ENCODE measurements around the gene PLAAT2. TPM values are rescaled to one million over a fixed set of nuclear protein-coding genes. Genes with fewer than 3 reads are reported as not detected.
"Not testable (repeated sequence)": the region's sequence is repeated elsewhere in the genome, so short reads cannot be mapped to it uniquely, and the experiment has no call there.

PLAAT2 gene
- total and polyA plus RNA-seq, 8 donors: 5.0 to 6.0 TPM; not detected in 6

DNA sequence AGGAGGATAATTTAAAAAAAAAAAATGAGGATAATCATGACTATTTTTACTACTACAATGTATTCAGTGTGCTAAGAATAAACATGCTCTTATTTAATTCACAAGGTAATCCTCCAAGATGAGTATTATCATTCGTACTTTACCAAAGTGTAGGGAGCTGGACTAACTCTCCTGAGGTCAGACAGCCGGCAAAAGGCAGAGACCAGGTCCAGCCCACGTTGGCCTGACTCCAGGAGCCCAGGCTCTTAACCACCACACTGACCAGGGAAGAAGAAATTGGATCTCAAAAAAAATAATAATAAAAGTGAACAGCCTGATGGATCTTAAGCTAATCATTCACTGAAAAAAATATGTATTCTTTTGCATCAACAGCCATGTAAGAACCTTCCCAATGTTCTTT lies 25.8 kb upstream of the PLAAT2 start:
- H3K27ac ChIP-seq: no peak overlapping the region
- H3K36me3 ChIP-seq: peaks cover 0 to 69% of the 10 kb centered on the region in 2 donors
- ATAC-seq (no peak), DNase-seq (no peak)
- no peaks in the 10 kb centered on the region for H3K27me3 ChIP-seq
- no peaks in the 10 kb centered on the region for H3K4me1 ChIP-seq
- no peaks in the 10 kb centered on the region for H3K9me3 ChIP-seq
- intact Hi-C loops (cut with DNase I): no loop called here
- no peak for TF ChIP-seq CTCF (IDR thresholded peaks at IDR 0.05)
- H3K4me3 ChIP-seq: no peak overlapping the region

GRCh38 chr11:63586451-63587166 lies 23.4 kb upstream of the PLAAT2 start:
- Histone ChIP-seq H3K27ac (no peak overlapping the region), H3K36me3 (peaks cover 0 to 84% of the 10 kb centered on the region in 2 donors), H3K4me3 (no peak overlapping the region), H3K27me3 (no peaks in the 10 kb centered on the region), H3K4me1 (no peaks in the 10 kb centered on the region), H3K9me3 (peaks cover 0 to 5% of the 10 kb centered on the region in 2 donors)
- intact Hi-C loops (cut with DNase I): no loop called here
- ATAC-seq (no peak), DNase-seq (no peak)
- no peak for TF ChIP-seq CTCF (IDR thresholded peaks at IDR 0.05)

GRCh38 chr11:63583357-63583677 lies 20.1 kb upstream of the PLAAT2 start:
- Histone ChIP-seq H3K27ac (no peak overlapping the region), H3K4me1 (no peaks in the 10 kb centered on the region), H3K36me3 (peaks cover 0 to 80% of the 10 kb centered on the region in 2 donors), H3K9me3 (peaks cover 0 to 23% of the 10 kb centered on the region in 2 donors), H3K4me3 (no peak overlapping the region), H3K27me3 (no peaks in the 10 kb centered on the region)
- intact Hi-C loops (cut with DNase I): no loop called here
- TF ChIP-seq CTCF (IDR thresholded peaks at IDR 0.05): no peak
- no peak for ATAC-seq
- DNase-seq: no peak

DNA sequence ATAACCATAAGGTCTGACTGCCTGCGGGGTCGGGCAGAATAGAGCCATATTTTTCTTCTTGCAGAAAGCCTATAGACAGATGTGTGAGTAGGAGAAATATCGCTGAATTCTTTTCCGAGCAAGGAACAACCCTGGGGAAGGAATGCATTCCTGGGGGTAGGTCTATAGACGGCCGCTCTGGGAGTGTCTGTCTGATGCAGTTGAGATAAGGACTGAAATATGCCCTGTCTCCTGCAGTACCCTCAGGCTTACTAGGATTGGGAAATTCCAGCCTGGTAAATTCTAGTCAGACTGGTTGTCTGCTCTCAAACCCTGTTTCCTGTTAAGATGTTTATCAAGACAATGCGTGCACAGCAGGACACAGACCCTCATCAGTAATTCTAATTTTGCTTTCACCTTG lies 18.0 kb upstream of the PLAAT2 start:
- H3K4me1 ChIP-seq; DNase-seq; H3K4me3 ChIP-seq; H3K27me3 ChIP-seq; intact Hi-C loops (cut with DNase I); ATAC-seq; H3K27ac ChIP-seq: not testable (repeated sequence)
- Histone ChIP-seq H3K9me3 (peaks cover 0 to 23% of the 10 kb centered on the region in 2 donors), H3K36me3 (peaks cover 0 to 61% of the 10 kb centered on the region in 2 donors)

DNA sequence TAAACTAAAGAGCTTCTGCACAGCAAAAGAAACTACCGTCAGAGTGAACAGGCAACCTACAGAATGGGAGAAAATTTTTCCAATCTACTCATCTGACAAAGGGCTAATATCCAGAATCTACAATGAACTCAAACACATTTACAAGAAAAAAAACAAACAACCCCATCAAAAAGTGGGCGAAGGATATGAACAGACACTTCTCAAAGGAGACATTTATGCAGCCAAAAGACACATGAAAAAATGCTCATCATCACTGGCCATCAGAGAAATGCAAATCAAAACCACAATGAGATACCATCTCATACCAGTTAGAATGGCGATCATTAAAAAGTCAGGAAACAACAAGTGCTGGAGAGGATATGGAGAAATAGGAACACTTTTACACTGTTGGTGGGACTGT lies 15.7 kb upstream of the PLAAT2 start:
- intact Hi-C loops (cut with DNase I); H3K27me3 ChIP-seq; H3K4me3 ChIP-seq; DNase-seq; H3K27ac ChIP-seq; ATAC-seq: not testable (repeated sequence)
- peaks cover 0 to 43% of the 10 kb centered on the region in 2 donors for H3K36me3 ChIP-seq
- H3K4me1 ChIP-seq: peaks cover 14 to 18% of the 10 kb centered on the region in 2 donors
- peaks cover 0 to 23% of the 10 kb centered on the region in 2 donors for H3K9me3 ChIP-seq

DNA sequence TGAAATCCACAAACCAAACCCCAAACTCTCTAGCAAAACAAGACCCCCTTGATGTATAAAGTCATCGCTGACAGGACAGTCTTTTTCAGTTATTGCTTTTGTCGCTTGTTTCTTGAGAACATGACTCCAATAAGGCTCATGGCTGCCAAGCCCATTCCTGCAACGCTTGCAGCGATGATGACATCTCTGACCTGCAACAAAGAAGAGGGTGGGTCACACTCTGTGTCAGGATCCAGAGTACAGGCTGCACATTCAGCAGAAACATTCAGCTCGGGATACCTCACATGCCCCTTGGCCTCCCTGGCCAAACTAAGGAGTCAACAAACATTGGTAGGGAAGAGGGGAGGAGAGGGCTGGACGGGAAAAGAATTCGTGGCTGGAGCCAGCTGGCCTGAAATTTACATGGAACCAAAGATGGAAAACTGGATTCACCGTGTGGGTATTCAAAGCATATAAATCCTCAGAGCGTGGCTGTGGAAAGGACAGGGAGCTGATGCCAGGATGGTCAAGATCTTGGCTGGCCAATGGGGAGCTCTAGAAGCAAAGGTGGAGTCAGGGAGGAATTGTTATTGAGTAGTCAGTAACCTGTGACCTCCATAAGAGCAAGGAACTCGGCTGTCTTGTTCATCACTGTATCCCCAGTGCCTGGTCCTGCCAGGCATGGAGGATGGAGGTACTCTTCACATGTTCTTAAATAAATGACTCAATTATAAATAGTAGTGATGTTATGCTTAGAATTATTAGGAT lies 11.8 kb upstream of the PLAAT2 start:
- no peak for DNase-seq
- intact Hi-C loops (cut with DNase I): no loop called here
- no peak for TF ChIP-seq CTCF (IDR thresholded peaks at IDR 0.05)
- ATAC-seq: peak; percentile 56
- Histone ChIP-seq H3K27me3 (no peaks in the 10 kb centered on the region), H3K36me3 (peaks cover 0 to 4% of the 10 kb centered on the region in 2 donors), H3K4me3 (peak overlapping the region in 1 of 2 donors; percentile 28), H3K4me1 (peaks cover 22 to 23% of the 10 kb centered on the region in 2 donors), H3K9me3 (peaks cover 0 to 4% of the 10 kb centered on the region in 2 donors), H3K27ac (peak overlapping the region; percentile 74)
